H9 (cell line): Measurements from ENCODE around the gene TBL2. TPM values are rescaled to one million over a fixed set of nuclear protein-coding genes. Genes with fewer than 3 reads are reported as not detected.

Experiments
- DNase-seq: peaks from one replicate; pipeline ENCODE4 v3.0.0-alpha.2; 2017
- H2AFZ ChIP-seq: one replicate; pipeline ENCODE4 v1.6.1; 2013; ENCODE audit warnings: mild to moderate bottlenecking, low read length, control low read depth, moderate library complexity
- H2AK5ac ChIP-seq: 2 replicates; pipeline ENCODE4 v1.6.1; 2013; ENCODE audit warnings: low read length, control low read depth, mixed read lengths; ENCODE audit not compliant: insufficient read length
- H2BK120ac ChIP-seq: one replicate; pipeline ENCODE4 v1.6.1; 2013; ENCODE audit warnings: low read depth, mild to moderate bottlenecking, low read length, control low read depth, inconsistent platforms; ENCODE audit not compliant: poor library complexity, severe bottlenecking
- H2BK12ac ChIP-seq: 2 replicates; pipeline ENCODE4 v1.6.1; 2013; ENCODE audit warnings: low read length, control low read depth, mixed read lengths, low read depth; ENCODE audit not compliant: insufficient read length
- H2BK15ac ChIP-seq: 2 replicates; pipeline ENCODE4 v1.6.1; 2013; ENCODE audit warnings: low read depth, low read length, control low read depth
- H2BK20ac ChIP-seq: one replicate; pipeline ENCODE4 v1.6.1; 2013; ENCODE audit warnings: low read depth, mild to moderate bottlenecking, low read length, control low read depth, inconsistent platforms; ENCODE audit not compliant: poor library complexity, severe bottlenecking
- H2BK5ac ChIP-seq: 2 replicates; pipeline ENCODE4 v1.6.1; 2013; ENCODE audit warnings: low read length, control low read depth, mixed read lengths; ENCODE audit not compliant: insufficient read length
- H3K14ac ChIP-seq: 2 replicates; pipeline ENCODE4 v1.6.1; 2013; ENCODE audit warnings: low read length, control low read depth; ENCODE audit not compliant: insufficient read depth
- H3K18ac ChIP-seq: 2 replicates; pipeline ENCODE4 v1.6.1; 2013; ENCODE audit warnings: low read depth, mild to moderate bottlenecking, mixed read lengths, low read length, control low read depth; ENCODE audit not compliant: insufficient read length
- H3K23ac ChIP-seq: 2 replicates; pipeline ENCODE4 v1.6.1; 2013; ENCODE audit warnings: low read length, control low read depth, mixed read lengths, low read depth; ENCODE audit not compliant: insufficient read length
- H3K23me2 ChIP-seq: 2 replicates; pipeline ENCODE4 v1.6.1; 2013; ENCODE audit warnings: low read depth, mild to moderate bottlenecking, mixed read lengths, low read length, control low read depth; ENCODE audit not compliant: insufficient read length, poor library complexity, severe bottlenecking
- H3K27ac ChIP-seq: 2 replicates; pipeline ENCODE4 v1.5.1; 2013; ENCODE audit warnings: low read length, control low read depth, mixed read lengths, low read depth; ENCODE audit not compliant: insufficient read length
- H3K27me3 ChIP-seq: 2 replicates; pipeline ENCODE4 v1.6.1; 2013; ENCODE audit warnings: low read length, control low read depth, inconsistent platforms; ENCODE audit not compliant: insufficient read depth
- H3K4ac ChIP-seq: 2 replicates; pipeline ENCODE4 v1.6.1; 2013; ENCODE audit warnings: low read depth, mild to moderate bottlenecking, control low read depth, inconsistent platforms, low read length, moderate library complexity
- H3K4me1 ChIP-seq: 2 replicates; pipeline ENCODE4 v1.6.1; 2013; ENCODE audit warnings: low read length, control low read depth, inconsistent platforms; ENCODE audit not compliant: insufficient read depth
- H3K4me2 ChIP-seq: 2 replicates; pipeline ENCODE4 v1.6.1; 2013; ENCODE audit warnings: low read length, control low read depth, mixed read lengths; ENCODE audit not compliant: insufficient read length, insufficient read depth
- H3K56ac ChIP-seq: 2 replicates; pipeline ENCODE4 v1.6.1; 2013; ENCODE audit warnings: low read depth, mild to moderate bottlenecking, mixed read lengths, low read length, control low read depth; ENCODE audit not compliant: insufficient read length
- H3K79me1 ChIP-seq: 2 replicates; pipeline ENCODE4 v1.6.1; 2013; ENCODE audit warnings: low read depth, mild to moderate bottlenecking, moderate library complexity, low read length, control low read depth, inconsistent platforms; ENCODE audit not compliant: insufficient read depth, poor library complexity, severe bottlenecking
- H3K79me2 ChIP-seq: 2 replicates; pipeline ENCODE4 v1.6.1; 2013; ENCODE audit warnings: low read length, control low read depth, inconsistent platforms; ENCODE audit not compliant: insufficient read depth
- H3K9ac ChIP-seq: 2 replicates; pipeline ENCODE4 v1.6.1; 2013; ENCODE audit warnings: low read length, control low read depth, mixed read lengths; ENCODE audit not compliant: insufficient read length; ENCODE audit errors: extremely low read depth
- H3K9me3 ChIP-seq: one replicate; pipeline ENCODE4 v1.6.1; 2013; ENCODE audit warnings: low read depth, low read length, inconsistent platforms; ENCODE audit not compliant: control insufficient read depth
- H3T11ph ChIP-seq: one replicate; pipeline ENCODE4 v1.6.1; 2013; ENCODE audit warnings: mild to moderate bottlenecking, low read length, control low read depth, inconsistent platforms
- H4K20me1 ChIP-seq: one replicate; pipeline ENCODE4 v1.6.1; 2013; ENCODE audit not compliant: control insufficient read depth, insufficient read length, insufficient read depth
- H4K5ac ChIP-seq: 2 replicates; pipeline ENCODE4 v1.6.1; 2013; ENCODE audit warnings: low read depth, mild to moderate bottlenecking, mixed read lengths, low read length, control low read depth; ENCODE audit not compliant: insufficient read length
- H4K8ac ChIP-seq: replicated peaks from 2 replicates; pipeline ENCODE4 v1.6.1; 2013; ENCODE audit warnings: low read length, control low read depth, mixed read lengths, low read depth; ENCODE audit not compliant: insufficient read length
- H4K91ac ChIP-seq: 2 replicates; pipeline ENCODE4 v1.6.1; 2013; ENCODE audit warnings: low read depth, mild to moderate bottlenecking, moderate library complexity, mixed read lengths, low read length, control low read depth; ENCODE audit not compliant: insufficient read length
- H3K27ac Mint-ChIP-seq, 3 experiments: 2 replicates in 2 of 3; 3 replicates in 1 of 3; pipeline ENCODE4 v1.8.0; 2020 to 2021; ENCODE audit warnings: mixed read lengths in 3 of 3, mild to moderate bottlenecking in 1 of 3, moderate library complexity in 1 of 3
- H3K27me3 Mint-ChIP-seq: 2 replicates; pipeline ENCODE4 v1.8.0; 2021; ENCODE audit warnings: low read depth, mild to moderate bottlenecking, moderate library complexity, mixed read lengths
- H3K36me3 Mint-ChIP-seq, 3 experiments: 2 replicates in 2 of 3; 3 replicates in 1 of 3; pipeline ENCODE4 v1.8.0; 2020 to 2021; ENCODE audit warnings: low read depth in 3 of 3, mixed read lengths in 3 of 3; ENCODE audit not compliant: insufficient read depth in 1 of 3
- H3K4me1 Mint-ChIP-seq, 2 experiments: 2 replicates each; pipeline ENCODE4 v1.8.0; 2020; ENCODE audit warnings: mixed read lengths in 2 of 2
- H3K4me3 Mint-ChIP-seq, 2 experiments: 2 replicates in 1 of 2; 3 replicates in 1 of 2; pipeline ENCODE4 v1.8.0; 2020 to 2021; ENCODE audit warnings: mild to moderate bottlenecking in 2 of 2, mixed read lengths in 2 of 2, moderate library complexity in 1 of 2
- H3K9me3 Mint-ChIP-seq, 2 experiments: 2 replicates in 1 of 2; 3 replicates in 1 of 2; pipeline ENCODE4 v1.8.0; 2020; ENCODE audit warnings: mild to moderate bottlenecking in 2 of 2, mixed read lengths in 2 of 2, moderate library complexity in 1 of 2
- CTCF ChIP-seq: fragments of 200-600 bp; sonication (generic); conservative IDR thresholded peaks from 3 replicates; pipeline ENCODE4 v1.8.0; 2021; ENCODE audit warnings: antibody characterized with exemption, mild to moderate bottlenecking
- WGBS: extraction: QIAGEN DNeasy Blood & Tissue Kit; methylation state at CpG from one replicate; pipeline ENCODE4 v1.1.7; 2013; ENCODE audit warnings: missing lambda C conversion rate, low lambda C conversion rate, mixed read lengths; ENCODE audit not compliant: insufficient read length; ENCODE audit errors: extremely low coverage; 5-methylcytosine and 5-hydroxymethylcytosine counted together
- total RNA-seq: library from RNA; stranded (reverse); gene quantifications from 2 replicates; pipeline ENCODE4 v1.2.1, GENCODE V29; 2021

TBL2 gene
- total RNA-seq, 1 experiment from 2014 or later = 26.7 TPM

- Histone ChIP-seq H2BK20ac (no peak overlapping the region), H3K79me1 (no peaks in the 10 kb centered on the region), H2BK5ac (no peak overlapping the region), H2BK15ac (no peak overlapping the region), H2BK120ac (no peak overlapping the region), H3K18ac (no peak overlapping the region), H3K9ac (no peak overlapping the region), H3K4me2 (no peak overlapping the region), H4K8ac (no peak overlapping the region), H3K56ac (no peak overlapping the region), H3K79me2 (no peaks in the 10 kb centered on the region), H4K20me1 (no peaks in the 10 kb centered on the region), H2AK5ac (no peak overlapping the region), H3K23me2 (peaks cover 4% of the 10 kb centered on the region), H2AFZ (no peak overlapping the region), H2BK12ac (no peak overlapping the region), H3K27me3 (no peaks in the 10 kb centered on the region), H3K23ac (no peak overlapping the region), H4K91ac (no peak overlapping the region), H3T11ph (no peak overlapping the region), H3K9me3 (no peaks in the 10 kb centered on the region), H3K4ac (no peak overlapping the region), H3K27ac (no peak overlapping the region), H3K4me1 (no peaks in the 10 kb centered on the region), H3K14ac (no peak overlapping the region), H4K5ac (no peak overlapping the region)
- no peaks in the 10 kb centered on the region for H3K9me3 Mint-ChIP-seq
- WGBS = no CpG with 5 or more reads among the region's 11 CpGs
- H3K27ac Mint-ChIP-seq = no peak overlapping the region
- peaks cover 8% of the 10 kb centered on the region for H3K27me3 Mint-ChIP-seq
- peaks cover 9 to 14% of the 10 kb centered on the region in 2 experiments for H3K4me1 Mint-ChIP-seq
- TF ChIP-seq CTCF = no peak
- no peak overlapping the region for H3K4me3 Mint-ChIP-seq
- no peak for DNase-seq
- H3K36me3 Mint-ChIP-seq = peaks cover 31 to 67% (median 62%) of the 10 kb centered on the region in 3 experiments; a peak in 6 of 7 replicates
Observed at GRCh38 chr7:73573791-73574190, 4.6 kb downstream of the TBL2 start.
